ENCODE measurements around the gene IGF1R. TPM values are rescaled to one million over a fixed set of nuclear protein-coding genes. Genes with fewer than 3 reads are reported as not detected.

The IGF1R gene
- total RNA-seq, 2 donors from 2014 or later: 35.0 to 37.0 TPM

GRCh38 chr15:98804057-98804380 is 155.7 kb downstream of the IGF1R start:
- Histone ChIP-seq H3K36me3 (no peaks in the 10 kb centered on the region), H3K4me1 (peaks cover 13% of the 10 kb centered on the region)
- intact Hi-C loops (cut with DNase I): no loop called here

GRCh38 chr15:98805434-98806274 is 157.3 kb downstream of the IGF1R start:
- Histone ChIP-seq H3K27me3 (no peaks in the 10 kb centered on the region), H3K4me1 (peaks cover 12% of the 10 kb centered on the region), H3K36me3 (no peaks in the 10 kb centered on the region), H3K4me3 (no peak overlapping the region), H3K9ac (ENCODE audit: low read depth in 2 of 2, low read length in 2 of 2) (peak overlapping the region in 1 of 2 donors; percentile 47), H3K9me3 (no peaks in the 10 kb centered on the region), H3K27ac (peak overlapping the region; percentile 37)
- peak; percentile 27 for TF ChIP-seq CTCF (IDR thresholded peaks at IDR 0.05)
- intact Hi-C loops (cut with DNase I): no loop called here
- DNase-seq: no peak

More at GRCh38 chr15:98804057-98804380, 155.7 kb downstream of the IGF1R start:
- no peak overlapping the region for H3K9ac ChIP-seq (ENCODE audit: low read depth in 2 of 2, low read length in 2 of 2)
- H3K9me3 ChIP-seq: no peaks in the 10 kb centered on the region
- no peak overlapping the region for H3K27ac ChIP-seq
- H3K27me3 ChIP-seq: no peaks in the 10 kb centered on the region
- DNase-seq: no peak
- no peak overlapping the region for H3K4me3 ChIP-seq
- no peak for TF ChIP-seq CTCF (IDR thresholded peaks at IDR 0.05)

GRCh38 chr15:98806275-98806895 is 158.0 kb downstream of the IGF1R start:
- intact Hi-C loops (cut with DNase I): no loop called here
- DNase-seq: no peak
- no peak overlapping the region for H3K4me3 ChIP-seq
- no peaks in the 10 kb centered on the region for H3K9me3 ChIP-seq
- H3K9ac ChIP-seq (ENCODE audit: low read depth in 2 of 2, low read length in 2 of 2): no peak overlapping the region
- no peak for TF ChIP-seq CTCF (IDR thresholded peaks at IDR 0.05)
- no peaks in the 10 kb centered on the region for H3K36me3 ChIP-seq
- no peak overlapping the region for H3K27ac ChIP-seq
- H3K27me3 ChIP-seq: no peaks in the 10 kb centered on the region
- peaks cover 5% of the 10 kb centered on the region for H3K4me1 ChIP-seq

GRCh38 chr15:98807262-98807661 is 158.9 kb downstream of the IGF1R start:
- intact Hi-C loops (cut with DNase I): no loop called here
- no peaks in the 10 kb centered on the region for H3K4me1 ChIP-seq

GRCh38 chr15:98809273-98809672 is 160.9 kb downstream of the IGF1R start:
- H3K27me3 ChIP-seq: no peaks in the 10 kb centered on the region
- intact Hi-C loops (cut with DNase I): no loop called here
- H3K27ac ChIP-seq: no peak overlapping the region
- H3K9ac ChIP-seq (ENCODE audit: low read depth in 2 of 2, low read length in 2 of 2): no peak overlapping the region
- no peak overlapping the region for H3K4me3 ChIP-seq
- no peaks in the 10 kb centered on the region for H3K9me3 ChIP-seq
- no peak for TF ChIP-seq CTCF (IDR thresholded peaks at IDR 0.05)
- DNase-seq: no peak
- H3K4me1 ChIP-seq: no peaks in the 10 kb centered on the region
- no peaks in the 10 kb centered on the region for H3K36me3 ChIP-seq

More at GRCh38 chr15:98807262-98807661, 158.9 kb downstream of the IGF1R start:
- Histone ChIP-seq H3K9me3 (no peaks in the 10 kb centered on the region), H3K9ac (ENCODE audit: low read depth in 2 of 2, low read length in 2 of 2) (no peak overlapping the region), H3K27me3 (no peaks in the 10 kb centered on the region), H3K27ac (no peak overlapping the region), H3K36me3 (no peaks in the 10 kb centered on the region), H3K4me3 (no peak overlapping the region)
- no peak for DNase-seq
- no peak for TF ChIP-seq CTCF (IDR thresholded peaks at IDR 0.05)

Measured in colonic mucosa (tissue), 4 donors.